ENCODE data around the gene ITGB6.

DNA sequence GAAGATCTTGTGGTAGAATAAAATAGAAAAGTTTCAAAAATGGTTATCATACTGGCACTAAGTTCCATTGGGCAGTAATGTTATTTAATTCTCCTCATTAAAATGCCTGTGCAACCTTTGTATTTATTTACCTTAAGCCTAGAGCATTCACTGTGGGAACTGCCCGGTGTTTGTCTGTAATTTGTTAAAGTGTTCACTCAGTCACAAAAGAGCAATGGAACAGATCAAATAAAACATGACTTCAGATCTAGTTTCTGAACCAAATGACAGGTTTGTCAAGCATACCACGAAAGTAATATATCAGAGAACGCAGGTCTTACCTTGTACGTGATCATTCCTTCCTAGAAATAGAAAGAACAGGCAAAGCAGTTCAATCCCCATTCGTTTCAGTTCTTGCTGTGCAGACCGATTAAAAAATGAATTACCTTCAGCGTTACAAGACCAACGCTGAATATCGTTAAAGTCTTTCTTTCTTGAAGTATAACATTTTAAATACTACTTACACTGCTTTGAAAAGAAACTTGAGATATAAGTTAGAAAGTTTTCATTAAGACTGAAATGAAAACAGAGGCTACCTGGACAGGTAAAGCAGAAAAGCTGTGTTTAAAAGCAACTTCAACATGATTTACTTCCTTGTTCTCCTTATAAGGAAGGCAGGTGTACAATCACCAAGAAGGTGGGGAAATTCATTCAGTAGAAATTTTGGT is at the start of gene ITGB6:
- TF ChIP-seq, protein P1, sequence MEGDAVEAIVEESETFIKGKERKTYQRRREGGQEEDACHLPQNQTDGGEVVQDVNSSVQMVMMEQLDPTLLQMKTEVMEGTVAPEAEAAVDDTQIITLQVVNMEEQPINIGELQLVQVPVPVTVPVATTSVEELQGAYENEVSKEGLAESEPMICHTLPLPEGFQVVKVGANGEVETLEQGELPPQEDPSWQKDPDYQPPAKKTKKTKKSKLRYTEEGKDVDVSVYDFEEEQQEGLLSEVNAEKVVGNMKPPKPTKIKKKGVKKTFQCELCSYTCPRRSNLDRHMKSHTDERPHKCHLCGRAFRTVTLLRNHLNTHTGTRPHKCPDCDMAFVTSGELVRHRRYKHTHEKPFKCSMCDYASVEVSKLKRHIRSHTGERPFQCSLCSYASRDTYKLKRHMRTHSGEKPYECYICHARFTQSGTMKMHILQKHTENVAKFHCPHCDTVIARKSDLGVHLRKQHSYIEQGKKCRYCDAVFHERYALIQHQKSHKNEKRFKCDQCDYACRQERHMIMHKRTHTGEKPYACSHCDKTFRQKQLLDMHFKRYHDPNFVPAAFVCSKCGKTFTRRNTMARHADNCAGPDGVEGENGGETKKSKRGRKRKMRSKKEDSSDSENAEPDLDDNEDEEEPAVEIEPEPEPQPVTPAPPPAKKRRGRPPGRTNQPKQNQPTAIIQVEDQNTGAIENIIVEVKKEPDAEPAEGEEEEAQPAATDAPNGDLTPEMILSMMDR (IDR thresholded peaks at IDR 0.05) = no peak
- TF ChIP-seq NR2C2 (CRISPR knock-in tag; IDR thresholded peaks at IDR 0.05) (no peak), FOXJ3 (CRISPR knock-in tag; IDR thresholded peaks at IDR 0.05; ENCODE audit: borderline replicate concordance) (no peak)
- TF ChIP-seq, protein P2, sequence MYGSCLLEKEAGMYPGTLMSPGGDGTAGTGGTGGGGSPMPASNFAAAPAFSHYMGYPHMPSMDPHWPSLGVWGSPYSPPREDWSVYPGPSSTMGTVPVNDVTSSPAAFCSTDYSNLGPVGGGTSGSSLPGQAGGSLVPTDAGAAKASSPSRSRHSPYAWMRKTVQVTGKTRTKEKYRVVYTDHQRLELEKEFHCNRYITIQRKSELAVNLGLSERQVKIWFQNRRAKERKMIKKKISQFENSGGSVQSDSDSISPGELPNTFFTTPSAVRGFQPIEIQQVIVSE (CRISPR knock-in tag; IDR thresholded peaks at IDR 0.05; ENCODE audit: borderline replicate concordance) = no peak
- TF ChIP-seq, protein P3, sequence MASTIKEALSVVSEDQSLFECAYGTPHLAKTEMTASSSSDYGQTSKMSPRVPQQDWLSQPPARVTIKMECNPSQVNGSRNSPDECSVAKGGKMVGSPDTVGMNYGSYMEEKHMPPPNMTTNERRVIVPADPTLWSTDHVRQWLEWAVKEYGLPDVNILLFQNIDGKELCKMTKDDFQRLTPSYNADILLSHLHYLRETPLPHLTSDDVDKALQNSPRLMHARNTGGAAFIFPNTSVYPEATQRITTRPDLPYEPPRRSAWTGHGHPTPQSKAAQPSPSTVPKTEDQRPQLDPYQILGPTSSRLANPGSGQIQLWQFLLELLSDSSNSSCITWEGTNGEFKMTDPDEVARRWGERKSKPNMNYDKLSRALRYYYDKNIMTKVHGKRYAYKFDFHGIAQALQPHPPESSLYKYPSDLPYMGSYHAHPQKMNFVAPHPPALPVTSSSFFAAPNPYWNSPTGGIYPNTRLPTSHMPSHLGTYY (CRISPR knock-in tag; IDR thresholded peaks at IDR 0.05) = no peak

All from WTC11 (cell line).